Measurements from ENCODE around the gene AASS. TPM values are rescaled to one million over a fixed set of nuclear protein-coding genes. Genes with fewer than 3 reads are reported as not detected.
"Not testable (repeated sequence)": the region's sequence is repeated elsewhere in the genome, so short reads cannot be mapped to it uniquely, and the experiment has no call there.

Gene AASS
- total RNA-seq, 1 donor from 2014 or later: 32.4 TPM

DNA sequence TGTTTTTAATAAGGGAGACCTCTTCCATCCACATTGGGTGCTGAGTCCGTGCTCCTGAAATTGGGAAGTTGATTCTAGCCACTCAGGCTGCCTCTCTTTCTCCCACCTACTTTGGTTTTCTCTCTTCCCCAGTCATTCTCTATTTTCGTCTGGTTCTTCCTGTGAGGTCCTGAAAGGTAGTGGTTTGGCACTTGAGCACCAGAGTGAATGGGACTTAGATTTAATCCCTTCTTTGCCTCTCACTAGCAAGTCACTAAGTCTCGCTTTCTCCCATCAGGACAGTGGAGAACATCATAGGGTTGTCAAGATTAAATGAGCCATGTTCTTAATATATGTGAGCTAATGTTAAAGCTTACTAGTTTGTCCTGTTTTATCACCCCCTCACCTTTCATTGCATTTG, 4.0 kb upstream of the AASS start:
- Histone ChIP-seq H3K4me3 (ENCODE audit: low read length in 3 of 3) (no peak overlapping the region), H3K9ac (ENCODE audit: low read depth in 1 of 3, low read length in 3 of 3) (no peak overlapping the region), H3K4me1 (ENCODE audit: control insufficient read depth in 3 of 3, insufficient read depth in 3 of 3, low read length in 3 of 3) (peaks cover 6 to 15% (median 8%) of the 10 kb centered on the region in 3 donors), H3K27me3 (ENCODE audit: control insufficient read depth in 3 of 3, insufficient read depth in 3 of 3, low read length in 3 of 3) (no peaks in the 10 kb centered on the region), H3K9me3 (ENCODE audit: control insufficient read depth in 3 of 3, low read length in 3 of 3) (no peaks in the 10 kb centered on the region), H3K27ac (ENCODE audit: low read depth, low read length) (no peak overlapping the region), H3K36me3 (ENCODE audit: control insufficient read depth in 3 of 3, insufficient read depth in 3 of 3, low read length in 3 of 3) (no peaks in the 10 kb centered on the region)

GRCh38 chr7:122145937-122146645, 2.0 kb upstream of the AASS start:
- H3K9ac ChIP-seq (ENCODE audit: low read depth in 1 of 3, low read length in 3 of 3): no peak overlapping the region
- no peaks in the 10 kb centered on the region for H3K36me3 ChIP-seq (ENCODE audit: control insufficient read depth in 3 of 3, insufficient read depth in 3 of 3, low read length in 3 of 3)
- no peak overlapping the region for H3K4me3 ChIP-seq (ENCODE audit: low read length in 3 of 3)
- no peak overlapping the region for H3K27ac ChIP-seq (ENCODE audit: low read depth, low read length)
- no peaks in the 10 kb centered on the region for H3K27me3 ChIP-seq (ENCODE audit: control insufficient read depth in 3 of 3, insufficient read depth in 3 of 3, low read length in 3 of 3)
- no peaks in the 10 kb centered on the region for H3K9me3 ChIP-seq (ENCODE audit: control insufficient read depth in 3 of 3, low read length in 3 of 3)
- H3K4me1 ChIP-seq (ENCODE audit: control insufficient read depth in 3 of 3, insufficient read depth in 3 of 3, low read length in 3 of 3): peaks cover 8 to 18% (median 9%) of the 10 kb centered on the region in 3 donors

GRCh38 chr7:122143376-122143750, 686 bp downstream of the AASS start:
- Histone ChIP-seq H3K4me1 (ENCODE audit: control insufficient read depth in 3 of 3, insufficient read depth in 3 of 3, low read length in 3 of 3) (peaks cover 8 to 18% (median 9%) of the 10 kb centered on the region in 3 donors), H3K36me3 (ENCODE audit: control insufficient read depth in 3 of 3, insufficient read depth in 3 of 3, low read length in 3 of 3) (no peaks in the 10 kb centered on the region), H3K27me3 (ENCODE audit: control insufficient read depth in 3 of 3, insufficient read depth in 3 of 3, low read length in 3 of 3) (no peaks in the 10 kb centered on the region), H3K9ac (ENCODE audit: low read depth in 1 of 3, low read length in 3 of 3) (peak overlapping the region; percentile 82 to 91 (median 83)), H3K9me3 (ENCODE audit: control insufficient read depth in 3 of 3, low read length in 3 of 3) (no peaks in the 10 kb centered on the region), H3K27ac (ENCODE audit: low read depth, low read length) (peak overlapping the region; percentile 96), H3K4me3 (ENCODE audit: low read length in 3 of 3) (peak overlapping the region; percentile 82 to 89 (median 86))

DNA sequence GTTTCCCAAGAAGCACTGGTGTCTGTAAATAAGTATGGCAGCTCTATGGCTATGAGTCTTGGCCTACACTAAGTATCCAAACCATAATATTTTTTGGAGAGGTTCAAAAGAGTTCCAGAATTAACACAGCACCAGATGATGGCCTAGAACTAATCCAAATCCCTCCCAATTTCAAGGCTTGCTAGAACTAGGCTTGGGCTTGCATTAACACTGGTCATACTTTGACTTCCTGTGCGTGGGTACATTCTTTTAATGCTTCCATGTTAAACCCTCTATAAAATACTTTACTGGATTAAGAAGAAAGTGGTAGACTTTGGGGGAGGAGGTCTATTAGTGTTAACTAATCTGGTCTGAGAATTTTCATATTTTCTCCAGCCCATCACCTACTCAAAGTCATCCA, 3.1 kb downstream of the AASS start:
- H3K9ac ChIP-seq (ENCODE audit: low read depth in 1 of 3, low read length in 3 of 3): no peak overlapping the region
- no peaks in the 10 kb centered on the region for H3K9me3 ChIP-seq (ENCODE audit: control insufficient read depth in 3 of 3, low read length in 3 of 3)
- H3K27me3 ChIP-seq (ENCODE audit: control insufficient read depth in 3 of 3, insufficient read depth in 3 of 3, low read length in 3 of 3): no peaks in the 10 kb centered on the region
- peaks cover 9 to 27% (median 17%) of the 10 kb centered on the region in 3 donors for H3K4me1 ChIP-seq (ENCODE audit: control insufficient read depth in 3 of 3, insufficient read depth in 3 of 3, low read length in 3 of 3)
- H3K4me3 ChIP-seq (ENCODE audit: low read length in 3 of 3): no peak overlapping the region
- H3K36me3 ChIP-seq (ENCODE audit: control insufficient read depth in 3 of 3, insufficient read depth in 3 of 3, low read length in 3 of 3): no peaks in the 10 kb centered on the region
- H3K27ac ChIP-seq (ENCODE audit: low read depth, low read length): no peak overlapping the region

DNA sequence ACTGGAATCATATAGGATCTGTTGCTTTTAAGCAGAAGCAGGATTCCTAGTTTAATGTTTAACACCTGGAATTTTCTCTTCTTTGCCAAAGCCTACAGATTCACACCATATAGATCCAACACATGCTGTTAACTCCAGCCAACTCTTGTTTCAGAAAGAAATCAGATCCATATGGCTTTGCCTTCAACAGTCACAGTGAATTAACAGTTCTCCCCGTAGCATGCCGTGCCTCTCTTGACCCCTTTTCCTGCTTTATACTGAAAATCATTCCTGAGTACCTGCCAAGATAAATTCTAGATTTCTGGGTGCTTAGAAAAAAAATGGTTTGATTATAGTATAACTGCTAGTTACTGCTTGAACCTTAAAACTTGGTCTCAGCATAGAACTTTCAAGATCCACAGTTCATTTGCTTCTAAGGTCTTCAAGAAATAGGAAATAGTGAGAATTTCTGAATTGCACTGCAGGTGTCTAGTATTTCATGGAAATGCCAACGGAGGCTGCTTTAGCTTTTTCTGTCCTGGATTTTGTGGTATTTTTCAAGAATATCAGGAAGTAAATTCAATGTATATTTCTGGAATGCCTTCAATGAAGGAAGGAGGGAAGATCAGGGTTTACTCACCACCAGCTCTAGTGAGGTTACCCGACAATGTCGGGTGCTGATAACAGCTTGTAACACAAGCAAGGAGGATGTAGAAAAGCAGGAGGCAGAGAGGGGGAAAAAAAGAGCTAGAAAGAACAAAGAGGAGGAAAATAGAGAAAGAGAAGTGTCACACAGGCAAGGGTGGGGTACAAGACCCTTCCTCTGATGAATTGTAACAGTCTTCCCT, 6.6 kb downstream of the AASS start:
- peaks cover 0 to 10% (median 9%) of the 10 kb centered on the region in 3 donors for H3K4me1 ChIP-seq (ENCODE audit: control insufficient read depth in 3 of 3, insufficient read depth in 3 of 3, low read length in 3 of 3)
- H3K27ac ChIP-seq (ENCODE audit: low read depth, low read length): no peak overlapping the region
- no peaks in the 10 kb centered on the region for H3K9me3 ChIP-seq (ENCODE audit: control insufficient read depth in 3 of 3, low read length in 3 of 3)
- H3K9ac ChIP-seq (ENCODE audit: low read depth in 1 of 3, low read length in 3 of 3): peak overlapping the region in 1 of 3 donors; percentile 34
- peak overlapping the region; percentile 23 to 62 (median 56) for H3K4me3 ChIP-seq (ENCODE audit: low read length in 3 of 3)
- peaks cover 0 to under 1% (median 0%) of the 10 kb centered on the region in 3 donors for H3K36me3 ChIP-seq (ENCODE audit: control insufficient read depth in 3 of 3, insufficient read depth in 3 of 3, low read length in 3 of 3)
- H3K27me3 ChIP-seq (ENCODE audit: control insufficient read depth in 3 of 3, insufficient read depth in 3 of 3, low read length in 3 of 3): no peaks in the 10 kb centered on the region

GRCh38 chr7:122136639-122137245, 7.3 kb downstream of the AASS start:
- no peaks in the 10 kb centered on the region for H3K9me3 ChIP-seq (ENCODE audit: control insufficient read depth in 3 of 3, low read length in 3 of 3)
- no peak overlapping the region for H3K27ac ChIP-seq (ENCODE audit: low read depth, low read length)
- H3K4me3 ChIP-seq (ENCODE audit: low read length in 3 of 3): peak overlapping the region; percentile 56 to 63 (median 62)
- H3K36me3 ChIP-seq (ENCODE audit: control insufficient read depth in 3 of 3, insufficient read depth in 3 of 3, low read length in 3 of 3): peaks cover 0 to 2% (median 0%) of the 10 kb centered on the region in 3 donors
- H3K27me3 ChIP-seq (ENCODE audit: control insufficient read depth in 3 of 3, insufficient read depth in 3 of 3, low read length in 3 of 3): no peaks in the 10 kb centered on the region
- peak overlapping the region; percentile 2 to 40 (median 34) for H3K9ac ChIP-seq (ENCODE audit: low read depth in 1 of 3, low read length in 3 of 3)
- peaks cover 0 to 10% (median 9%) of the 10 kb centered on the region in 3 donors for H3K4me1 ChIP-seq (ENCODE audit: control insufficient read depth in 3 of 3, insufficient read depth in 3 of 3, low read length in 3 of 3)

GRCh38 chr7:122136078-122136477, 8.0 kb downstream of the AASS start:
- Histone ChIP-seq H3K27ac (ENCODE audit: low read depth, low read length) (no peak overlapping the region), H3K9ac (ENCODE audit: low read depth in 1 of 3, low read length in 3 of 3) (no peak overlapping the region), H3K9me3 (ENCODE audit: control insufficient read depth in 3 of 3, low read length in 3 of 3) (no peaks in the 10 kb centered on the region), H3K27me3 (ENCODE audit: control insufficient read depth in 3 of 3, insufficient read depth in 3 of 3, low read length in 3 of 3) (no peaks in the 10 kb centered on the region), H3K4me3 (ENCODE audit: low read length in 3 of 3) (peak overlapping the region in 1 of 3 donors; percentile 62), H3K4me1 (ENCODE audit: control insufficient read depth in 3 of 3, insufficient read depth in 3 of 3, low read length in 3 of 3) (peaks cover 0 to 10% (median 9%) of the 10 kb centered on the region in 3 donors), H3K36me3 (ENCODE audit: control insufficient read depth in 3 of 3, insufficient read depth in 3 of 3, low read length in 3 of 3) (peaks cover 0 to 2% (median 0%) of the 10 kb centered on the region in 3 donors)

DNA sequence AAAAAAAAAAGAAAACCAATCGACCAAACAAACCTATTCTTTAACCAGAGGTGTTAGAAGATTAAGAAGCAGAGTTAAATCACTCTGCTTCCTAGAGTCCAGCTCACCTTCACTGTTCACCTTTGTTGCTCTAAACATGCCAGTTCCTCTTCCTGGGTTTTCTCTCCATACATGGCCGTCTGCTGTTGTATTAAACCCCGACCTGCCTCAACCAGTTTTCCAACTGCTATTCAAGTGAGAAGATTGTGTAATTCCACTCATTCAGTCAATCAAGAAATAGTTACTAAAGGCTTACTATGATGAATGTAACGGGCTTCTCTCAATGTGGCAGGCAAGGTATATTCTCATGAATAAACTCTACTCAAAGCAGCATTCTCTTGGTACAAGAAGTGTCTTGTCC, 8.8 kb downstream of the AASS start:
- Histone ChIP-seq H3K4me1 (ENCODE audit: control insufficient read depth in 3 of 3, insufficient read depth in 3 of 3, low read length in 3 of 3) (peaks cover 0 to 10% (median 9%) of the 10 kb centered on the region in 3 donors), H3K9me3 (ENCODE audit: control insufficient read depth in 3 of 3, low read length in 3 of 3) (no peaks in the 10 kb centered on the region), H3K27me3 (ENCODE audit: control insufficient read depth in 3 of 3, insufficient read depth in 3 of 3, low read length in 3 of 3) (no peaks in the 10 kb centered on the region)

DNA sequence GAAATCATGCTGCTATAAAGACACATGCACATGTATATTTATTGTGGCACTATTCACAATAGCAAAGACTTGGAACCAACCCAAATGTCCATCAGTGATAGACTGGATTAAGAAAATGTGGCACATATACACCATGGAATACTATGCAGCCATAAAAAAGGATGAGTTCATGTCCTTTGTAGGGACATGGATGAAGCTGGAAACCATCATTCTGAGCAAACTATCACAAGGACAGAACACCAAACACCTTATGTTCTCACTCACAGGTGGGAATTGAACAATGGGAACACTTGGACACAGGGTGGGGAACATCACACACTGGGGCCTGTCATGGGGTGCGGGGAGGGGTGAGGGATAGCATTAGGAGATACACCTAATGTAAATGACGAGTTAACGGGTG, 9.3 kb downstream of the AASS start:
- not testable (repeated sequence) for H3K9me3 ChIP-seq (ENCODE audit: control insufficient read depth in 3 of 3, low read length in 3 of 3); H3K4me1 ChIP-seq (ENCODE audit: control insufficient read depth in 3 of 3, insufficient read depth in 3 of 3, low read length in 3 of 3); H3K27me3 ChIP-seq (ENCODE audit: control insufficient read depth in 3 of 3, insufficient read depth in 3 of 3, low read length in 3 of 3); H3K9ac ChIP-seq (ENCODE audit: low read depth in 1 of 3, low read length in 3 of 3); H3K27ac ChIP-seq (ENCODE audit: low read depth, low read length); H3K4me3 ChIP-seq (ENCODE audit: low read length in 3 of 3); H3K36me3 ChIP-seq (ENCODE audit: control insufficient read depth in 3 of 3, insufficient read depth in 3 of 3, low read length in 3 of 3)

More for the DNA sequence above, 8.8 kb downstream of the AASS start:
- Histone ChIP-seq H3K27ac (ENCODE audit: low read depth, low read length) (no peak overlapping the region), H3K9ac (ENCODE audit: low read depth in 1 of 3, low read length in 3 of 3) (no peak overlapping the region), H3K4me3 (ENCODE audit: low read length in 3 of 3) (no peak overlapping the region), H3K36me3 (ENCODE audit: control insufficient read depth in 3 of 3, insufficient read depth in 3 of 3, low read length in 3 of 3) (peaks cover 0 to 2% (median 0%) of the 10 kb centered on the region in 3 donors)

All from skeletal muscle tissue (tissue), 4 donors.